PC-3 (cell line): ENCODE results near the gene ANKS4B.

ENCODE experiments used
- EZH2 ChIP-seq: fragments of 300-600 bp; sonication (generic); IDR thresholded peaks from one replicate; pipeline ENCODE4 v1.6.1; 2017; ENCODE audit warnings: antibody characterized with exemption, mild to moderate bottlenecking, low read length; ENCODE audit not compliant: unreplicated experiment
- EZH2phosphoT487 ChIP-seq: fragments of 300-600 bp; sonication (generic); IDR thresholded peaks from 2 replicates; pipeline ENCODE4 v1.6.1; 2018; ENCODE audit warnings: mild to moderate bottlenecking, antibody characterized with exemption, low read length, borderline replicate concordance
- TF ChIP-seq, protein P1 (sequence below): fragments of 300-600 bp; sonication (generic); conservative IDR thresholded peaks from 2 replicates; pipeline ENCODE4 v1.5.1; 2017; ENCODE audit warnings: antibody characterized with exemption, low read depth, mild to moderate bottlenecking, low read length

DNA sequence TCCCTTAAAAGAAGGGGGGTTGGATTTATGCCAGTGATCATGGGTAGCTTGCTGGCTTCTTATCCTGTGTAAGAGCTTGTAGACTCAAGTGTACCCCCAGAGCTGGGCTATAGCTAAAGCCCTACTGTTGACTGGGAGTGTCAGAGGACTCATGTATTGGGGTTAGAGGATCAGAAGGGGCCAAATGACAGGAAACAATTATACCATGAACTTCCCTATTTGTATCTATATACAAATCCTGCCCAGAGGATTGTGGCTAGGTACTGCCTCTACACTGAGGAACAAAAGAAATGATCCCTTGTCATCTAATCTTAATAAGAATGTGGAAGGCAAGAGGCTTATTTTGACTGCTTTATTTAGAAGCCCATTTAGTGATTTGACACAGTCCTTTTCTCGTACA lies 36.4 kb upstream of the ANKS4B start:
- TF ChIP-seq, protein P1, sequence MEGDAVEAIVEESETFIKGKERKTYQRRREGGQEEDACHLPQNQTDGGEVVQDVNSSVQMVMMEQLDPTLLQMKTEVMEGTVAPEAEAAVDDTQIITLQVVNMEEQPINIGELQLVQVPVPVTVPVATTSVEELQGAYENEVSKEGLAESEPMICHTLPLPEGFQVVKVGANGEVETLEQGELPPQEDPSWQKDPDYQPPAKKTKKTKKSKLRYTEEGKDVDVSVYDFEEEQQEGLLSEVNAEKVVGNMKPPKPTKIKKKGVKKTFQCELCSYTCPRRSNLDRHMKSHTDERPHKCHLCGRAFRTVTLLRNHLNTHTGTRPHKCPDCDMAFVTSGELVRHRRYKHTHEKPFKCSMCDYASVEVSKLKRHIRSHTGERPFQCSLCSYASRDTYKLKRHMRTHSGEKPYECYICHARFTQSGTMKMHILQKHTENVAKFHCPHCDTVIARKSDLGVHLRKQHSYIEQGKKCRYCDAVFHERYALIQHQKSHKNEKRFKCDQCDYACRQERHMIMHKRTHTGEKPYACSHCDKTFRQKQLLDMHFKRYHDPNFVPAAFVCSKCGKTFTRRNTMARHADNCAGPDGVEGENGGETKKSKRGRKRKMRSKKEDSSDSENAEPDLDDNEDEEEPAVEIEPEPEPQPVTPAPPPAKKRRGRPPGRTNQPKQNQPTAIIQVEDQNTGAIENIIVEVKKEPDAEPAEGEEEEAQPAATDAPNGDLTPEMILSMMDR: no peak
- no peak for TF ChIP-seq EZH2
- no peak for TF ChIP-seq EZH2phosphoT487
